A673 (cell line): Measurements from ENCODE around the gene CPNE8. TPM values are rescaled to one million over a fixed set of nuclear protein-coding genes. Genes with fewer than 3 reads are reported as not detected.
A peak's percentile ranks its signal among the peaks of the same experiment; 100 is the strongest.

Experiments used
- BruUV-seq: library from RNA; stranded (reverse); fragments of 400-500 nt; replicated peaks from 2 replicates; lab custom pipeline; 2021; lab: Mats Ljungman, UMichigan
- CTCF ChIA-PET: fragments of 300-600 bp; sonication (Branson Sonifier 250); formaldehyde crosslinking; loops from one replicate; lab custom pipeline; 2022; ENCODE audit warnings: antibody characterized with exemption; lab: Charles Lee
- POLR2A ChIA-PET: fragments of 300-600 bp; sonication (Branson Sonifier 250); formaldehyde crosslinking; loops from one replicate; lab custom pipeline; 2022; ENCODE audit warnings: antibody characterized with exemption; ENCODE audit not compliant: low non-redundant PET; lab: Charles Lee
- DNase-seq: peaks from one replicate; pipeline ENCODE4 v3.0.0-alpha.2; 2015; ENCODE audit warnings: low spot score
- H3K27ac ChIP-seq: fragments of 200-600 bp; sonication (generic); 2 replicates; pipeline ENCODE4 v1.5.1; 2016; ENCODE audit warnings: mixed run types, low read depth, mild to moderate bottlenecking, mixed read lengths, antibody characterized with exemption, low read length; ENCODE audit not compliant: poor library complexity, severe bottlenecking
- H3K27me3 ChIP-seq: fragments of 200-600 bp; sonication (generic); replicated peaks from 2 replicates; pipeline ENCODE4 v1.6.1; 2017; ENCODE audit warnings: mixed run types, low read depth, mild to moderate bottlenecking, mixed read lengths, antibody characterized with exemption, low read length; ENCODE audit not compliant: insufficient read depth, poor library complexity
- H3K36me3 ChIP-seq: fragments of 200-600 bp; sonication (generic); 2 replicates; pipeline ENCODE4 v1.6.1; 2016; ENCODE audit warnings: mixed run types, mild to moderate bottlenecking, mixed read lengths, antibody characterized with exemption, low read length; ENCODE audit not compliant: insufficient read depth, poor library complexity, severe bottlenecking
- H3K4me1 ChIP-seq: fragments of 200-600 bp; sonication (generic); 2 replicates; pipeline ENCODE4 v1.6.1; 2017; ENCODE audit warnings: mixed run types, mild to moderate bottlenecking, mixed read lengths, antibody characterized with exemption, low read length; ENCODE audit not compliant: insufficient read depth, poor library complexity, severe bottlenecking
- H3K4me3 ChIP-seq: fragments of 200-600 bp; sonication (generic); 2 replicates; pipeline ENCODE4 v1.5.1; 2016; ENCODE audit warnings: low read depth, mixed run types, mild to moderate bottlenecking, mixed read lengths, low read length; ENCODE audit not compliant: poor library complexity, severe bottlenecking
- H3K9me3 ChIP-seq: fragments of 200-600 bp; sonication (generic); 2 replicates; pipeline ENCODE4 v1.6.1; 2016; ENCODE audit warnings: mixed run types, low read depth, mild to moderate bottlenecking, mixed read lengths, antibody characterized with exemption, low read length; ENCODE audit not compliant: poor library complexity, severe bottlenecking
- EZH2 ChIP-seq: fragments of 200-600 bp; sonication (generic); IDR thresholded peaks from 2 replicates; pipeline ENCODE4 v1.6.1; 2017; ENCODE audit warnings: borderline replicate concordance, low read depth, mild to moderate bottlenecking, mixed read lengths, antibody characterized with exemption, low read length; ENCODE audit not compliant: poor library complexity, severe bottlenecking
- intact Hi-C: fragments of 100-400 bp; cut with micrococcal nuclease; formaldehyde crosslinking; loops from one replicate; pipeline ENCODE4 v1.10.0; 2022; ENCODE audit not compliant: unreplicated experiment
- total RNA-seq: library from RNA; stranded (reverse); gene quantifications from 2 replicates; pipeline ENCODE4 v1.2.3, GENCODE V29; 2021
- TF ChIP-seq, protein P1 (sequence below): fragments of 300-800, 200-600 bp; sonication (generic); conservative IDR thresholded peaks from 2 replicates; pipeline ENCODE4 v1.5.1; 2017; ENCODE audit warnings: low read depth, mild to moderate bottlenecking, antibody characterized with exemption, low read length, moderate library complexity, mixed read lengths

CPNE8 gene
- total RNA-seq, 1 experiment from 2014 or later, result 1.3 TPM

- H3K36me3 ChIP-seq, result no peaks in the 10 kb centered on the region
- peak; percentile 29 for DNase-seq
- no peaks in the 10 kb centered on the region for H3K27me3 ChIP-seq
- H3K27ac ChIP-seq, result no peak overlapping the region
- no TSS peak for BruUV-seq
- ChIA-PET CTCF (no interaction called here), POLR2A (no interaction called here)
- intact Hi-C loops, result loop anchor here (10.0 kb wide), 2 partner anchors 280 to 410 kb away; no protein-coding TSS in a partner anchor
- H3K9me3 ChIP-seq, result no peaks in the 10 kb centered on the region
- H3K4me3 ChIP-seq, result no peak overlapping the region
- peaks cover 14% of the 10 kb centered on the region for H3K4me1 ChIP-seq
- no peak for TF ChIP-seq EZH2
- TF ChIP-seq, protein P1, sequence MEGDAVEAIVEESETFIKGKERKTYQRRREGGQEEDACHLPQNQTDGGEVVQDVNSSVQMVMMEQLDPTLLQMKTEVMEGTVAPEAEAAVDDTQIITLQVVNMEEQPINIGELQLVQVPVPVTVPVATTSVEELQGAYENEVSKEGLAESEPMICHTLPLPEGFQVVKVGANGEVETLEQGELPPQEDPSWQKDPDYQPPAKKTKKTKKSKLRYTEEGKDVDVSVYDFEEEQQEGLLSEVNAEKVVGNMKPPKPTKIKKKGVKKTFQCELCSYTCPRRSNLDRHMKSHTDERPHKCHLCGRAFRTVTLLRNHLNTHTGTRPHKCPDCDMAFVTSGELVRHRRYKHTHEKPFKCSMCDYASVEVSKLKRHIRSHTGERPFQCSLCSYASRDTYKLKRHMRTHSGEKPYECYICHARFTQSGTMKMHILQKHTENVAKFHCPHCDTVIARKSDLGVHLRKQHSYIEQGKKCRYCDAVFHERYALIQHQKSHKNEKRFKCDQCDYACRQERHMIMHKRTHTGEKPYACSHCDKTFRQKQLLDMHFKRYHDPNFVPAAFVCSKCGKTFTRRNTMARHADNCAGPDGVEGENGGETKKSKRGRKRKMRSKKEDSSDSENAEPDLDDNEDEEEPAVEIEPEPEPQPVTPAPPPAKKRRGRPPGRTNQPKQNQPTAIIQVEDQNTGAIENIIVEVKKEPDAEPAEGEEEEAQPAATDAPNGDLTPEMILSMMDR, result no peak
Observed at GRCh38 chr12:38825006-38825405, 80.4 kb downstream of the CPNE8 start.

DNA sequence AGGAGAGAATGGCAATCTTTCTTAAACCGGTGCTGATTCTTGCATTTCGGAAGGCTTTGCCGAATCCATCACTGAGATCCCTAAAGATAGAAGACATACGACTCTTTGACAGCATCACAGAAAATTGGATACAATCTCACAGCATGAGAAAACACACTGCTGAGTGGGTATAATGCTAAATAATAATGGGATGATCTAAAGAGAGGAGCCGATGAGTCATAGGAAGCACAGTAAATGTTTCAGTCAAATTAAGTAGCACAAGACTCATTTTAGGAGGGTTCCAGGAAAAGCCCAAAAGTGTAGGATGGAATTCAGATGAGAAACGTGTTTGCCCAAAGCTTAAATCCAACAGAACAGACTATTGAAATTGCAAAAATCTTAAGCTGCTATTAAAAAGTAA, 81.7 kb downstream of the CPNE8 start:
- H3K4me3 ChIP-seq, result no peak overlapping the region
- no peaks in the 10 kb centered on the region for H3K9me3 ChIP-seq
- TF ChIP-seq, protein P1, result no peak
- no peak for TF ChIP-seq EZH2
- no TSS peak for BruUV-seq
- intact Hi-C loops, result loop anchor here (5.0 to 10.0 kb wide), 3 partner anchors 84 to 411 kb away; partner anchors contain the start of gene CPNE8
- peaks cover 14% of the 10 kb centered on the region for H3K4me1 ChIP-seq
- ChIA-PET POLR2A (no interaction called here), CTCF (no interaction called here)
- H3K36me3 ChIP-seq, result no peaks in the 10 kb centered on the region
- no peak overlapping the region for H3K27ac ChIP-seq
- H3K27me3 ChIP-seq, result no peaks in the 10 kb centered on the region
- DNase-seq, result peak; percentile 87

DNA sequence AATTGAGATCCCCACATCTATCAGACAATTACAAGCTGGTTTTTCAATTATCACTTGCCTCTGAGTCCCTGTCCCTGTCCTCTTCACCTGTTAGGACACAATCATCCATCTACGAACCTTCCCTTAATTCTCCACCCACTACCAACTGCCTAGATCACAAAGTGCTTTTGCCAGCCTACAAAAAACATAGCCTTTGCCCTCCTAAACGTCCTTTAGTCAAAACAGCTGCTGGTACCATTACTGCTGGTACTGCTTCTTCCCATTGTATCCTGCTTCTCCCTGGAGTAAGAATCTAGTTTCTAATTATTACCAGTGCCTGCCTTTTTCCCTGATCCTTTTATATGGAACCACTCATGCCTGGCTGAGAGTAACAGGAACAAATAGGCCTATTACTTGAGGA, 82.1 kb downstream of the CPNE8 start:
- POLR2A ChIA-PET, result no interaction called here
- Histone ChIP-seq H3K9me3 (no peaks in the 10 kb centered on the region), H3K4me3 (no peak overlapping the region), H3K27me3 (no peaks in the 10 kb centered on the region), H3K36me3 (no peaks in the 10 kb centered on the region), H3K27ac (no peak overlapping the region), H3K4me1 (peaks cover 14% of the 10 kb centered on the region)
- intact Hi-C loops, result loop anchor here (5.0 to 10.0 kb wide), 3 partner anchors 84 to 411 kb away; partner anchors contain the start of gene CPNE8
- BruUV-seq, result no TSS peak
- no peak for DNase-seq
- CTCF ChIA-PET, result no interaction called here
- TF ChIP-seq EZH2, result no peak
- TF ChIP-seq, protein P1, result no peak
